SW 1271 (cell line): ENCODE results near the gene NLRP3.

Experiments
- DNase-seq, 2 experiments: peaks; one replicate each; lab custom pipeline; 2025; lab: John Stamatoyannopoulos, UW

NLRP3 gene

GRCh38 chr1:247437551-247438505, 21.9 kb downstream of the NLRP3 start:
- no peak for DNase-seq

- no peak for DNase-seq
Measured at GRCh38 chr1:247440001-247440620, 24.1 kb downstream of the NLRP3 start.

GRCh38 chr1:247441606-247442005, 25.6 kb downstream of the NLRP3 start:
- DNase-seq: no peak

- DNase-seq: no peak
Measured at GRCh38 chr1:247442164-247442563, 26.2 kb downstream of the NLRP3 start.

- no peak for DNase-seq
Measured at GRCh38 chr1:247443641-247444040, 27.7 kb downstream of the NLRP3 start.

- DNase-seq: no peak
Measured at GRCh38 chr1:247444571-247444970, 28.6 kb downstream of the NLRP3 start.

- DNase-seq: no peak
Measured at GRCh38 chr1:247445526-247446356, 29.8 kb downstream of the NLRP3 start.

- no peak for DNase-seq
Measured at GRCh38 chr1:247447162-247447909, 31.4 kb downstream of the NLRP3 start.

- peak in 1 of 2 experiments; percentile 52 for DNase-seq
Measured at GRCh38 chr1:247448107-247448791, 32.3 kb downstream of the NLRP3 start.

GRCh38 chr1:247451388-247452010, 35.5 kb downstream of the NLRP3 start:
- no peak for DNase-seq

GRCh38 chr1:247452447-247453039, 36.6 kb downstream of the NLRP3 start:
- DNase-seq: no peak

GRCh38 chr1:247453245-247453644, 37.3 kb downstream of the NLRP3 start:
- no peak for DNase-seq

- no peak for DNase-seq
Measured at GRCh38 chr1:247453997-247454396, 38.0 kb downstream of the NLRP3 start.

- no peak for DNase-seq
Measured at GRCh38 chr1:247456021-247456420, 40.0 kb downstream of the NLRP3 start.

- no peak for DNase-seq
Measured at GRCh38 chr1:247456914-247457639, 41.1 kb downstream of the NLRP3 start.

- DNase-seq: no peak
Measured at GRCh38 chr1:247459507-247459906, 43.5 kb downstream of the NLRP3 start.

- DNase-seq: no peak
Measured at GRCh38 chr1:247465796-247466195, 49.8 kb downstream of the NLRP3 start.

- no peak for DNase-seq
Measured at GRCh38 chr1:247467129-247467528, 51.2 kb downstream of the NLRP3 start.

GRCh38 chr1:247468481-247469140, 52.6 kb downstream of the NLRP3 start:
- no peak for DNase-seq
